HK-2 (cell line): Measurements from ENCODE around the gene AMZ1.

ENCODE experiments used
- DNase-seq: peaks from one replicate; pipeline ENCODE4 v3.0.0-alpha.2; 2018; ENCODE audit not compliant: unreplicated experiment

Gene AMZ1

GRCh38 chr7:2651336-2651735 lies 36.7 kb upstream of the AMZ1 start:
- no peak for DNase-seq

GRCh38 chr7:2651847-2652735 lies 35.9 kb upstream of the AMZ1 start:
- no peak for DNase-seq

DNA sequence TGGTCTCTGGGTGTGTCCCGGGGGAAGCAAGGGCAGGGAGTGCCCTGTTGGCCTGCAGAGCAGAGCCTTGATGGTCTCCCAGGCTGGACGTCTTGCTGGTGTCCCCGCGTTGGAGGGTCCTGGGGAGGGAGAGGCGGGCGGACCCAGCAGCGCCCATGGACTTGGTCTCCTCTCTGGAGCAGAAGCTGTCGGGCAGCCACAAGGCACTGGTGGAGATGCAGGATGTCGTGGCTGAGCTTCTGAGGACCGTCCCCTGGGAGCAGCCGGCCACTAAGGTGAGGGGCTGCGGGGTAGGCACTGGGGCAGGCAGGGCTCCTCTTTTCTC lies 35.3 kb upstream of the AMZ1 start:
- DNase-seq: no peak

DNA sequence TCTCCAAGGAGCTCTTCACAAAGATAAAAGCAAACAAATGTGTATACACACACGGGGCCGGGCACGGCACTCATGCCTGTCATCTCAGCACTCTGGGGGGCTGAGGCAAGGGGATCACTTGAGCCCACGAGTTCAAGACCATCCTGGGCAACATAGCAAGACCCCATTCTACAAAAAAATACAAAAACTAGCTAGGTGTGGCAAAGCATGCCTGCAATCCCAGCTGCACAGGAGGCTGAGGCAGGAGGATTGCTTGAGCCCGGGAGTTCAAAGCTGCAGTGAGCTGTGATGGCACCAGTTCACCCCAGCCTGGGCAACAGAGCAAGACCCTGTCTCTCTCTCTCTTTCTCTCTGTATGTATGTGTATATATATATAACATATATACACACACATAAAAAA lies 33.9 kb upstream of the AMZ1 start:
- no peak for DNase-seq

- DNase-seq: no peak
These were observed 32.0 kb upstream of the AMZ1 start for GRCh38 chr7:2655870-2656614.

DNA sequence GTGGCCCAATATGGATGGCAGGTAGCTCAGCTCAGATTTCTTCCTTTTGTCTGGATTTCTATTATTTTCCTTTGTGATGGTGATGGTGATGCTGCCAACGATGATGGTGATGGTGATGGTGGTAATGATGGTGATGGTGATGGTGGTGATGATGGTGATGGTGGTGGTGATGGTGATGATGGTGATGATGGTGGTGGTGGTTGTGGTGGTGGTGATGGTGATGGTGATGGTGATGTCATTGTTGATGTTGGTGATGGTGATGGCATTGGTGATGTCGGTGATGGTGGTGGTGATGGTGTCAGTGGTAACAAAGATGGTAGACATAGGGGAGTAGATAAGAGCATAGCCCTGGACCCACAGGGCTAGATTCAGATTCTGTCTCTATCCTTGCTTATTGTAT lies 30.8 kb upstream of the AMZ1 start:
- no peak for DNase-seq

- no peak for DNase-seq
These were observed 29.9 kb upstream of the AMZ1 start for GRCh38 chr7:2657920-2658671.

DNA sequence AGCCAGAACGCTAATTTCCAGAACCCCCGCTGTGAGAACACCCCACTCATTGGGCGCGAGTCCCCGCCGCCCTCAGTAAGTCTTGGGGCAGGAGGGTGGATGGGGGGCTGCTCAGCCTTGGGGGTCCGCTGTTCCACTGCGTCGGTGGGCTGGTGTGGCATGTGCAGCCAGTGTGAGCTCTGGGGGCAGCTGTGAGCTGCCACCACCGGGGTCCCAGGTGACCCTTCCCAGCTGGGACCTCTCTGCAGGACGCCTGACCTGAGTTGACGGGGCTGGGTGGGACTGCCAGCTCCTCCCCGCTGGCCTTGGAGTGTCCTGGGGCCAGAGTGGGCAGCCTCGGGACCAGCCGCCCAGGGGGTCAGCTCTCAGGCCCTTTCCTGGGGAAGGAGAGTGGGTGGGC lies 29.1 kb upstream of the AMZ1 start:
- no peak for DNase-seq

GRCh38 chr7:2659556-2660358 lies 28.2 kb upstream of the AMZ1 start:
- no peak for DNase-seq

DNA sequence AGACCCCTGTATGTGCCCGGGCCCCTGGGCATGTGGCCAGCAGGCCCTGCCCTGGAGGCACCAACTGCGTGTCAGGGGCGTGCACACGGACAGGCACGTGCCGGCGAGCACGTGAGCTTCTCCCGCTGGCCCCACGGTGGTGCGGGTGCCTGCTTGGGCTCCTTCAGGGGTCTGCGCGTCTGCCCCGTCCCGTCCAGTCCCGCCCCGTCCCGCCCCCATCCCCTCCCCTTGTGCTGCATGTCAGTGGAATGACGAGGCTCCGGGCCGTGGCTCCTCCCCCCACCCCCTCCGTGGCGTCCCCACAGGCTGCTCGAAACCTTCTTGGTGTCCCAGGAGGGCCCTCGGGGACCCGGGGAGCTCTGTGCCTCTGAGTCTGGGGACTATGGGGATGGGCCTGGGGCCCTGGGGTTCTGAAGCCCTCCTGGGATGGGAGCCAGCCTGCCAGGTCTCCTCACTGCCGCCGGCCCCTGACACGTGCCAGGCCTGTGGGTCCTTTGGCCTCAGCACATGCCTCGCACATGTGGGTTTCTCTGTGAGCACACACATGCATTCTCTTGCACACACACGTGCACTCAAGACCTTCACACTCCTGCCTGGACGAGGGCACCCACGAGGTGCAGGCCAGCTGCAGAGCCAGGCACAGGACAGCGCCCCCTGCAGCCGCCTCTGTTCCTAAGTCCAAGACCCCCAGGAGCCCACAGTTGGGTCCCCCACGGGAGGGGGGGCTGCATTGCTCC lies 27.5 kb upstream of the AMZ1 start:
- no peak for DNase-seq

DNA sequence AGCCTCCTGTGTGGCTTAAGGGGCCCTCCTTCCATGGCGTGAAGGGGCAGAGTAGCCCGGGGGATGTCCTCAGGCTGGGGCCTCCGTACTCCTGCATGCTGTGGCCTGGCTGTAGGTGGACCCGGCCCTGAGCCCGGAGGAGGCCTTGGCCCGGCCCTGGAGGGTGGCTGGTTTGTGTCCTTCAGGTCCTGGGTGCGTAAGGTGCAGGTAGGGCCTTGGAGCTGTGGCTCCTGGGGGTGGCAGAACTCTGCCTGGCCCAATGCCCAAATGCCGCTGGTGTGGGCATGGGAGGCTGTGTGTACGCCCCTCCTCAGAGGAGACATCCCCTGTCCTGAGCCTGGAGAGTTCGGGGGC lies 26.9 kb upstream of the AMZ1 start:
- no peak for DNase-seq

DNA sequence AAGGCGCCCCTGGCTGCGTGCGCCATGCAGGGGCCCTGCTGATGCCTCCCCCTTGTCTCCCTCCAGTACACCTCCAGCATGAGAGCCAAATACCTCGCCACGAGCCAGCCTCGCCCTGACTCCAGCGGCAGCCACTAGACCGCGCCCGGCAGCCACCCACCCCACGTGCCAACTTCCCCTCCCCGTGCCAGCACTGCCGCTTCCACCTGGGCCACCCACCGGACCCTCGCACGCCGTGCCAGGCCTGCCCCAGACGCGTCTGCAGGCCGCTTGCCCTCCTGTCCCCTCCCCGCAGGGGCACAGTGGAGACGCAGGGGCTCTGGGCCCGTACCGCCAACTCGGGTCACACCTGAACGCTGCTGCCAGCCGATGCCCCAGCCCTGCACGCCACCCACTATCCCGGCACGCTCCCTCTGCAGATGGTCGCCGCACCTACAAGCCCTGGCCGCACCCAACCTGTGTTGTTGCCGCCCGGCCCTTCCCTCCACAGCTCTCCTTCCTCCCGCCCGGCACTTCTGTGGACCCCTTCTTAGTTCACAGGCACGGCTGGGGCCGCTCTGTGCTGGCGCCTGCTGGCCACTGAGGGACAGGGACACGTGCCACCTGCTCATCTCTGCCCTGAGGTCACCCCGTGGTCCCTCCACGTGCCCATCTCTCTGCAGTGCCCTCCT lies 26.3 kb upstream of the AMZ1 start:
- no peak for DNase-seq

DNA sequence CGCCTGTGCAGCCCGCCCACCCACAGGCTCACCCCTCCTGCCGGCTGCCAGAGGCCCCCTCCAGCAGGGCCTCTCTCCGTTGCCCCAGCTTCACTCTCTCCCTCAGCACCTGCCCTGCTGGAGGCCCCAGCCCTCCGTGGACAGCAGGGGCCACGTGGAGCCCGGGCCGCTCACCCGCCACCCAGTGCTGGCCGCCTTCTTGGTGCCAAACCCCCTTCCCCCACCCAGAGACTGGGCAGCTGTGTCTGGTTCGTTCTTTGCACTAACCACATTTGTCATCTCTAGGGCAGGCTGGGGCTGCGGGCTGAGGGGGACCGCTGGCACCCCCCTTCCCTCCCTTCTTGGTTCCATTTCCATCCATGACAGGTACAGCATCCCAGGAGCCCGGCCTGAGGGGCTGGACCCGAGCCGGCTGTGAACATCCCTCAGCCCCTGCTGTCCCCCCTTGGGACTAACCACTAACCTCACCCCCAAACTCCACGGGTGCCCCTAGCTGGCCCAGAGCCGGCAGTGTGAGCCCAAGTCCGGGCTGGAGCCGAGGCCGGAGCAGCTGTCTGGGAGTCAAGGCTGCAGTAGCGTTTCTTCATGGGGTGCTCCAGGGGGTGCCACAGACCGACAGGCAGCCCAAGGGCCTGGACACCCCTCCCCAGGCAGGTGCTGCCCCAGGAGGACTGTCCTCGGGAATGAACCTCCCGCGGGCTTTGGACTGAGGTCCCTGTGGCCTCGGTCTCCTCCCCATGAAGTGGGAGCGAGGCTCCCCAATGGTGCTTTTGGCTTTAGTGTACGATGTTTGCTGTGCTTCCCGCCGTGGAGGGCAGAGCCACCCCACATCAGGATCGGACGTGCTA lies 25.5 kb upstream of the AMZ1 start:
- no peak for DNase-seq

DNA sequence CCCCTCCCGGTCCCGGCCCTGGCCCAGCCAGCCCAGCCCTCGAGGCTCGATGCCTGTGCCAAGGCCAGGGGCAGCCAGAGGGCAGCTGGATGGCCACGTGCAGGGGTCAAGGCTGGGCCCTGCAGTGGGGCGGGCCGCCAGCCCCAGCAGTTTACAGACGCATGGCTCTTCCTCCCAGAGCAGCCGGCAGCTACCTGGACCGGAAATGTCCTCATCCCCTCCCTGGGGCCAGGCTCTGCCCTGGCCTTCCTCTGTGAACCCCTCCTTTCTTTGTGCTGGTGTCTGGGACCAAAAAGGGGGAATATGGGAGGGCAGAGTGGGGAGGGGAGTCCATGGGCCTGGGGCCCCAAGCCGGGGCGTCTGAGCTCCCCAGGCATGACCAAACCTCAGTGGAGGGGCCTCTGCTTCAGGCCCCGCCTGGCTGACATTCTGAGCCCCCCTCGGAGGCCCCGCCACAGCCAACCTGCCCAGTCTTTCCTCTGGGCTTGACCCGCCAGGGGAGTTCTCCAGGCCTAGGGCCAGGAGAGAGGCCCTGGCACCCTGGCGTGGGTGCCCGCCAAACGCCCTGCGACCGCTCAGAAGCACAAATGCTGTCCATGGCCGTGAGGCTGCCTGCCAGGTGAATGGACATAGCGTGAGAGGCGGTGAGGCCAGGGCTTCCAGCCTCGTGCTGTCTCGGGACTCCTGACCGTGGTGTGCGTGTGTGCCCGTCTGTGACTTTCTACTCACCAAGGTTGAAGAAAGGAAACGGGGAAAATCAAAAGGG lies 24.7 kb upstream of the AMZ1 start:
- DNase-seq: no peak

DNA sequence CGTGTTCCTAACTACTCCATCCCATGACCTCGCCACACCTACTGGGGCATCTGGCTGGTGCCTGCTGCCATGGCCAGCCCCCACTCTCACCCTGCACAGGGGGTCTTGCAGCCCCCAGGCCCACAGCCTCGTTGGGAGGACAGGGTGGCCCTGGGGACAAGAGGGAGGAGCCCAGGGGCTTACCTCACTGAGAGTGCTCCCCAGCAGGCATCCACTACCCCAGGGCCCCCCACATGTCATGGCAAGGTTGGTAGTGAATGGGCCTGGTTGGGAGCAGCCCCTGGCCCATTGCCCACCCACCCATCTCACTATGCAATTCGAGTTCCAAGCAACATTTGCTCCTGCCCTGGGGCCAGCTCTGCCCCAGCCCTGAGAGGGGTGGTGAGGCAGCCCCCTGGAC lies 24.0 kb upstream of the AMZ1 start:
- no peak for DNase-seq

DNA sequence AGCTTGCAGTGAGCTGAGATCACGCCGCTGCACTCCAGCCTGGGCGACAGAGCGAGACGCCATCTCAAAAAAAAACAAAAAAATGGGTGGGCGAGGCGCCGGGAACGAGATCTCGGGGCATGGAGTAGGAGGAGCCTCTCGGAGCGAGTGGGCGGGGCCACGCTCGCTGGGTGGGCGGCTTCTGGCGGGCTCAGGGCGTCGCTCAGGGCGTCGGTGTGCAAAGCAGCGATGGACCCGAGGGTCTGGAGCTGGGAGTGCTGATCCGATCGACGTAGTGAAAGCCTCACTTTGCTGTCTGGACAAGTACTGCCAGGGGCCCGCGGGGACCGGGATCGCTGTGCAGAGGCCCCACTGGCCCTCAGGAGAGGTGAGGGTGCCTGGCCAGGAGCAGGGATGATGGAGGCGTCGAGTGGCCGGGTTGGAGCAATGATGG lies 22.6 kb upstream of the AMZ1 start:
- no peak for DNase-seq

DNA sequence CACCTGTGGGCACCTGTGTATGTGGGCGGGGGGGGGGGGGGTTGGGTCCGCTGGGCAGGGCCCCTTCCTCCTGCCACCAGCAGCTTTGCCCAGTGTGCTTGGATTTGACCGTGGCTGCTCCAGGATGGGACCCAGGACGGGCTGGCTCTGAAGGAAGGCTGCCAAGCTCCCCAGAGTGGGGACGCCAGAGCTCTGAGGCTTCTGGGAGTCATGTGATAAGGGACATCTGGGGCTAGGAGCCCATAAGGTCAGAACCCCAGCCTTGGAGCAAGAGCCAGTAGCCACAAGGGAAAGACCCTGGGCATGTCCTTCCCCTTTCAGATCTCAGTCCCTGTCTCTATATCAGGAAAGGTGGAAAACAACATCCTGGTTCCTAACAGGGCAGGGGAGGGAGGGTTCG lies 21.8 kb upstream of the AMZ1 start:
- DNase-seq: no peak

DNA sequence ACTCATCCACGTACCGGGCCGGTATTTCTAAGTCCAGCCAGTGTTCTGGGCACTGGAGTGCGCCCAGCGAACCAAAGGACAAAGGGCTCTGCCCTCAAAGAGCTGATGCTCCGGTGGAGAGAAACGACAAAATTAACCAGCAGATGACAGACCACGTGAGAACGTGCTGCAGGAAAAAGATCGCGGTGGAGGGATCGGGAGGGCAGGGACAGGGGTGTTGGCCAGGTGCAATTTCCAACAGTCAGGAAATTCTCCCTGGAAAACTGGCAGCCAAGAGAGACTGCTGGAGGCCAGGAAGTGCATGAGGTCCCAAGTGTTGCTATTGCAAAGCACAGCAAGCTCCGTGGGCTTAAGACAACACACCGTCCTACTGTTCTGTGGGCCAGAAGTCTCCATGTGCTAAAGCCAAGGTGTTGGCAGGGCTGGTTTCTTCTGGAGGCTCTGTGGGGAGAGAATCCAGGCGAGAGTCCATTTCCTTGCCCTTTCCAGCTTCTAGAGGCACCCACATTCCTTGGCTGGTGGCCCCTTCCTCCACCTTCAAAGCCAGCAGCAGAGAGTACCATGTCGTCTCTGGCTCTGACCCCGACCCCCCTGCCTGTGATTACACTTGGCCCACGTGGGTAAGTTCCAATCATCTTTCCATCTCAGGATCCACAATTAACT lies 21.3 kb upstream of the AMZ1 start:
- no peak for DNase-seq
